ENCODE data around the gene CCDC194. TPM values are rescaled to one million over a fixed set of nuclear protein-coding genes. Genes with fewer than 3 reads are reported as not detected.

CCDC194 gene
- polyA plus RNA-seq, 1 donor from 2014 or later = not detected

DNA sequence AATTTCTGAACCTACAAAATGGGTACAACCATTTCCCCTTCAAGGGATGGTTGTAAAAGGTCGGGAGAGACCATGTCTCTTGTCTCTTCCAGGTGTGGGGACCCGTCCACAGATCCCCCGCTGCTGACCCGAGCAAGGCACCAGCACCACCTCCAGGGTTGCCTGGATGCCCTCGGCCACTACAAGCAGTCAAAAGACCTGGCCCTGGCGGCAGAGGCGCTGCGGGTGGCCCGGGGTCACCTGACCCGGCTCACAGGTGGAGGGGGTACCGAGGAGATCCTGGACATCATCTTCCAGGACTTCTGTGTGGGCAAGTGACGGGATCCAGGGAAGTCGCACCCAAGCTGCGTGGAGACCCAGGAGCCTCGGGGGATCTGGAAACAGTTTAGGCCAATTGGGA lies 52.6 kb downstream of the CCDC194 start:
- TF ChIP-seq EP300 (conservative IDR thresholded peaks at IDR 0.05; ENCODE audit: poor library complexity, severe bottlenecking) (no peak), MXI1 (conservative IDR thresholded peaks at IDR 0.05; ENCODE audit: poor library complexity, severe bottlenecking) (no peak), EZH2 (IDR thresholded peaks at IDR 0.05; ENCODE audit: borderline replicate concordance, insufficient read depth, low read length, poor library complexity, severe bottlenecking) (no peak), SMC3 (conservative IDR thresholded peaks at IDR 0.05; ENCODE audit: poor library complexity) (no peak), TAF1 (IDR thresholded peaks at IDR 0.05; ENCODE audit: low read depth) (no peak), REST (IDR thresholded peaks at IDR 0.05; ENCODE audit: borderline replicate concordance) (no peak), POLR2AphosphoS5 (IDR thresholded peaks at IDR 0.05) (no peak), RAD21 (conservative IDR thresholded peaks at IDR 0.05) (no peak)
- TF ChIP-seq, protein P1, sequence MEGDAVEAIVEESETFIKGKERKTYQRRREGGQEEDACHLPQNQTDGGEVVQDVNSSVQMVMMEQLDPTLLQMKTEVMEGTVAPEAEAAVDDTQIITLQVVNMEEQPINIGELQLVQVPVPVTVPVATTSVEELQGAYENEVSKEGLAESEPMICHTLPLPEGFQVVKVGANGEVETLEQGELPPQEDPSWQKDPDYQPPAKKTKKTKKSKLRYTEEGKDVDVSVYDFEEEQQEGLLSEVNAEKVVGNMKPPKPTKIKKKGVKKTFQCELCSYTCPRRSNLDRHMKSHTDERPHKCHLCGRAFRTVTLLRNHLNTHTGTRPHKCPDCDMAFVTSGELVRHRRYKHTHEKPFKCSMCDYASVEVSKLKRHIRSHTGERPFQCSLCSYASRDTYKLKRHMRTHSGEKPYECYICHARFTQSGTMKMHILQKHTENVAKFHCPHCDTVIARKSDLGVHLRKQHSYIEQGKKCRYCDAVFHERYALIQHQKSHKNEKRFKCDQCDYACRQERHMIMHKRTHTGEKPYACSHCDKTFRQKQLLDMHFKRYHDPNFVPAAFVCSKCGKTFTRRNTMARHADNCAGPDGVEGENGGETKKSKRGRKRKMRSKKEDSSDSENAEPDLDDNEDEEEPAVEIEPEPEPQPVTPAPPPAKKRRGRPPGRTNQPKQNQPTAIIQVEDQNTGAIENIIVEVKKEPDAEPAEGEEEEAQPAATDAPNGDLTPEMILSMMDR (IDR thresholded peaks at IDR 0.05; ENCODE audit: poor library complexity, severe bottlenecking) = no peak
- H3K4me3 ChIP-seq (ENCODE audit: low read length) = no peak overlapping the region

GRCh38 chr19:17340871-17341357 lies 53.1 kb downstream of the CCDC194 start:
- no peaks in the 10 kb centered on the region for H4K20me1 ChIP-seq (ENCODE audit: insufficient read depth)
- TF ChIP-seq EP300 (conservative IDR thresholded peaks at IDR 0.05; ENCODE audit: poor library complexity, severe bottlenecking) (no peak), POLR2AphosphoS5 (IDR thresholded peaks at IDR 0.05) (no peak), REST (IDR thresholded peaks at IDR 0.05; ENCODE audit: borderline replicate concordance) (no peak), MXI1 (conservative IDR thresholded peaks at IDR 0.05; ENCODE audit: poor library complexity, severe bottlenecking) (no peak), RAD21 (conservative IDR thresholded peaks at IDR 0.05) (no peak), SMC3 (conservative IDR thresholded peaks at IDR 0.05; ENCODE audit: poor library complexity) (no peak), EZH2 (IDR thresholded peaks at IDR 0.05; ENCODE audit: borderline replicate concordance, insufficient read depth, low read length, poor library complexity, severe bottlenecking) (no peak), TAF1 (IDR thresholded peaks at IDR 0.05; ENCODE audit: low read depth) (no peak)
- TF ChIP-seq, protein P1 (IDR thresholded peaks at IDR 0.05; ENCODE audit: poor library complexity, severe bottlenecking) = no peak
- no peak overlapping the region for H2AFZ ChIP-seq (ENCODE audit: low read depth, low read length)
- no peak overlapping the region for H3K4me2 ChIP-seq (ENCODE audit: low read length)
- no peak overlapping the region for H3K27ac ChIP-seq (ENCODE audit: low read length)
- no peaks in the 10 kb centered on the region for H3K36me3 ChIP-seq (ENCODE audit: insufficient read depth, low read length)
- no peak overlapping the region for H3K4me3 ChIP-seq (ENCODE audit: low read length)
- no peaks in the 10 kb centered on the region for H3K79me2 ChIP-seq (replicated peaks; ENCODE audit: insufficient read depth, low read length)
- H3K9me2 ChIP-seq (ENCODE audit: insufficient read depth, low read length) = no peaks in the 10 kb centered on the region
- no peak overlapping the region for H3K9ac ChIP-seq (ENCODE audit: low read length)
- no peaks in the 10 kb centered on the region for H3K27me3 ChIP-seq (ENCODE audit: insufficient read depth, low read depth, low read length)
- H3F3A ChIP-seq (ENCODE audit: insufficient read depth, low read length, poor library complexity, severe bottlenecking) = peaks cover 6% of the 10 kb centered on the region
- H3K9me3 ChIP-seq (ENCODE audit: low read length) = no peaks in the 10 kb centered on the region

More for the DNA sequence above, 52.6 kb downstream of the CCDC194 start:
- Histone ChIP-seq H3K4me2 (ENCODE audit: low read length) (no peak overlapping the region), H3K9me2 (ENCODE audit: insufficient read depth, low read length) (no peaks in the 10 kb centered on the region), H3K9ac (ENCODE audit: low read length) (no peak overlapping the region), H2AFZ (ENCODE audit: low read depth, low read length) (no peak overlapping the region), H3K27me3 (ENCODE audit: insufficient read depth, low read depth, low read length) (no peaks in the 10 kb centered on the region), H3F3A (ENCODE audit: insufficient read depth, low read length, poor library complexity, severe bottlenecking) (peaks cover 3% of the 10 kb centered on the region), H3K79me2 (replicated peaks; ENCODE audit: insufficient read depth, low read length) (no peaks in the 10 kb centered on the region), H3K9me3 (ENCODE audit: low read length) (no peaks in the 10 kb centered on the region), H4K20me1 (ENCODE audit: insufficient read depth) (no peaks in the 10 kb centered on the region), H3K27ac (ENCODE audit: low read length) (no peak overlapping the region), H3K36me3 (ENCODE audit: insufficient read depth, low read length) (no peaks in the 10 kb centered on the region)
